Liver (tissue), 3 donors: ENCODE measurements around the gene RIMBP3B.
"Not testable (repeated sequence)": the region's sequence is repeated elsewhere in the genome, so short reads cannot be mapped to it uniquely, and the experiment has no call there.

Experiments
- EGR1 ChIP-seq, 2 donors: IDR thresholded peaks; 2 replicates each; pipeline ENCODE4 v1.6.1; 2016 to 2018; ENCODE audit warnings: antibody characterized with exemption in 2 of 2, low read depth in 2 of 2
- GABPA ChIP-seq, 2 donors: IDR thresholded peaks in 1 of 2; conservative IDR thresholded peaks in 1 of 2; 2 replicates each; pipeline ENCODE4 v1.6.1; 2016; ENCODE audit warnings: antibody characterized with exemption in 2 of 2, mild to moderate bottlenecking in 1 of 2, moderate library complexity in 1 of 2
- RAD21 ChIP-seq, 2 donors: IDR thresholded peaks; 2 replicates each; pipeline ENCODE4 v1.6.1; 2016; ENCODE audit warnings: antibody characterized with exemption in 2 of 2, mild to moderate bottlenecking in 2 of 2
- RXRA ChIP-seq, 2 donors: IDR thresholded peaks; 2 replicates each; pipeline ENCODE4 v1.6.1; 2017 to 2018; ENCODE audit warnings: antibody characterized with exemption in 2 of 2, mild to moderate bottlenecking in 1 of 2
- TF ChIP-seq, protein P1 (sequence below): fragments of 150-350 bp; IDR thresholded peaks from 2 replicates; pipeline ENCODE4 v1.5.1; 2017; ENCODE audit warnings: improper control_type of control experiment, low read depth, low read length; ENCODE audit not compliant: missing input control
- TF ChIP-seq, protein P2 (sequence below): IDR thresholded peaks from 2 replicates; pipeline ENCODE4 v1.6.1; 2016; ENCODE audit warnings: antibody characterized with exemption
- donor health status: healthy.
- donor health status: healthy.

DNA sequence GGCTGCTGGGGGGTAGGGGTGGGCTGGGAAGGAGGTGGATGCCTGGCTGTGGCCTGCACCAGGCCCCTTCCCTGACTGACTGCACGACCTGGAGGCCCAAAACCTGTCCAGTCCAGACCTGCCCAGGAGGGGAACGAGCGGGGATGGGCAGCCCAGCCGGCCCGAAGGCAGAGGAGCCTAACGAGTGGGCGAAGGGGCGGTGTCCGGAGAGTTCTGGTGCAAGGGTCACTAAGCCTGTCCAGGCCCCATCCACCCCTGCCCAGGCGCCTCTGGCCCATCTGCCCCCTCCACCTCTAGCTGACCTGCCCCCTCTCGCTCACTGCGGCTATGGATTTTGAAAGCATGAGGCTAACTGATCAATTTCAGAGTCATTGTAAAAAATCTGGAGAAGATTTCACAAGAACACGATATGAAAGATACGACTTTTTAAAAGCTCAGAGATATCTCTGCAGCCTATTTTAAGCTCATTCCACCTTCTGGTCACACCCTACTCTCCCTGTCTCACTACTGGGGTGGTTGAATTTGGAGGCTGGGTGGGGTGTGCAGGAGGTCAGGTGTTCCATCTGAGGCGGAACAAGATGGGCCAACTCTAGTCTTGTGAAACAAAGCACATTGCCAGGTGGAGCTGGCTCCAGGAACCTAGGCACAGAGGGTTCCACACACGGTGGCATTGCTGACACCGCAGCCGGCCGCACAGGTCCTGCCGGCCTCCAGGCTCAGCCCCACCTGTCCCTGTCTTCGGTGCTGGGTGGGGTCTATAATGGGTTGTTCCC is 17.8 kb downstream of the RIMBP3B start:
- TF ChIP-seq, protein P1, sequence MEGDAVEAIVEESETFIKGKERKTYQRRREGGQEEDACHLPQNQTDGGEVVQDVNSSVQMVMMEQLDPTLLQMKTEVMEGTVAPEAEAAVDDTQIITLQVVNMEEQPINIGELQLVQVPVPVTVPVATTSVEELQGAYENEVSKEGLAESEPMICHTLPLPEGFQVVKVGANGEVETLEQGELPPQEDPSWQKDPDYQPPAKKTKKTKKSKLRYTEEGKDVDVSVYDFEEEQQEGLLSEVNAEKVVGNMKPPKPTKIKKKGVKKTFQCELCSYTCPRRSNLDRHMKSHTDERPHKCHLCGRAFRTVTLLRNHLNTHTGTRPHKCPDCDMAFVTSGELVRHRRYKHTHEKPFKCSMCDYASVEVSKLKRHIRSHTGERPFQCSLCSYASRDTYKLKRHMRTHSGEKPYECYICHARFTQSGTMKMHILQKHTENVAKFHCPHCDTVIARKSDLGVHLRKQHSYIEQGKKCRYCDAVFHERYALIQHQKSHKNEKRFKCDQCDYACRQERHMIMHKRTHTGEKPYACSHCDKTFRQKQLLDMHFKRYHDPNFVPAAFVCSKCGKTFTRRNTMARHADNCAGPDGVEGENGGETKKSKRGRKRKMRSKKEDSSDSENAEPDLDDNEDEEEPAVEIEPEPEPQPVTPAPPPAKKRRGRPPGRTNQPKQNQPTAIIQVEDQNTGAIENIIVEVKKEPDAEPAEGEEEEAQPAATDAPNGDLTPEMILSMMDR = not testable (repeated sequence)
- not testable (repeated sequence) for TF ChIP-seq GABPA (IDR thresholded peaks at IDR 0.05 in 1 of 2, conservative IDR thresholded peaks at IDR 0.05 in 1 of 2); RAD21 (IDR thresholded peaks at IDR 0.05); RXRA (IDR thresholded peaks at IDR 0.05); EGR1 (IDR thresholded peaks at IDR 0.05; ENCODE audit: low read depth in 2 of 2)
- TF ChIP-seq, protein P2, sequence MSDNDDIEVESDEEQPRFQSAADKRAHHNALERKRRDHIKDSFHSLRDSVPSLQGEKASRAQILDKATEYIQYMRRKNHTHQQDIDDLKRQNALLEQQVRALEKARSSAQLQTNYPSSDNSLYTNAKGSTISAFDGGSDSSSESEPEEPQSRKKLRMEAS = not testable (repeated sequence)
